Stimulated activated CD4-positive, alpha-beta T cell treated with anti-CD3 and anti-CD28 coated beads, Interleukin-4, amount 100 ng/mL, for 48 hours (primary cell): ENCODE data around the gene PEX5.
"Not testable (repeated sequence)": the region's sequence is repeated elsewhere in the genome, so short reads cannot be mapped to it uniquely, and the experiment has no call there.

ENCODE experiments used
- DNase-seq, 2 donors: peaks; one replicate each; pipeline ENCODE4 v3.0.0-alpha.2; 2020; ENCODE audit warnings: low read depth in 2 of 2

Gene PEX5

DNA sequence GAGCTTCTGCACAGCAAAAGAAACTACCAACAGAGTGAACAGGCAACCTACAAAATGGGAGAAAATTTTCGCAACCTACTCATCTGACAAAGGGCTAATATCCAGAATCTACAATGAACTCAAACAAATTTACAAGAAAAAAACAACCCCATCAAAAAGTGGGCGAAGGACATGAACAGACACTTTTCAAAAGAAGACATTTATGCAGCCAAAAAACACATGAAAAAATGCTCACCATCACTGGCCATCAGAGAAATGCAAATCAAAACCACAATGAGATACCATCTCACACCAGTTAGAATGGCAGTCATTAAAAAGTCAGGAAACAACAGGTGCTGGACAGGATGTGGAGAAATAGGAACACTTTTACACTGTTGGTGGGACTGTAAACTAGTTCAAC, 24.3 kb downstream of the PEX5 start:
- not testable (repeated sequence) for DNase-seq

DNA sequence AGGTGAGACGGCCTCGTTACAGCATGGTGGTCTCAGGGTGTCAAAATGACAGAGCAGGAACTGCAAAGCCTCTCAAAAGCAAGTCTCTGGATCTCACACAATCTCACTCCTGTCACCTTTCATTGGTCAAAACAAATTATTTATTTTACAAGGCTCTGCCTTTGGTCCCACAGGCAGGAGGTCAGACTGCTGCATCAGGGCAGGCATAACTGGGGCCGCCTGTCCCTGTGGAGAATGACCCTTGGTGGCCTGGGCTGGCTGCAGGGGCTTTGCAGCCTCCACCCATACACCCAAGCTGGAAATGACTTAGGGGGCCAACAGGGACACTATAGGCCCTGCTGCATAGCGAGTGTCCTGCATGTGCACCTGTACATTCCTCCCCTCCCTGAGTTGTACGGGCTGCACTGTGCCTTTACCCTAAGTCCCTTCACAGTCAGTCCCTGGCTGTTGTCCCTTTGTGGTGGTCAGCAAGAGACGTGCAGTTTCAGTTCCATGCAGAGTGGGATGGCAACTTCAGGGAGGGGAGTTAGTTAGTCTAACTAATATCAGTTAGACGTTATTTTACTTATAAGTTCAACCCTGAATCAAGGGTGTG, 28.1 kb downstream of the PEX5 start:
- DNase-seq: no peak

DNA sequence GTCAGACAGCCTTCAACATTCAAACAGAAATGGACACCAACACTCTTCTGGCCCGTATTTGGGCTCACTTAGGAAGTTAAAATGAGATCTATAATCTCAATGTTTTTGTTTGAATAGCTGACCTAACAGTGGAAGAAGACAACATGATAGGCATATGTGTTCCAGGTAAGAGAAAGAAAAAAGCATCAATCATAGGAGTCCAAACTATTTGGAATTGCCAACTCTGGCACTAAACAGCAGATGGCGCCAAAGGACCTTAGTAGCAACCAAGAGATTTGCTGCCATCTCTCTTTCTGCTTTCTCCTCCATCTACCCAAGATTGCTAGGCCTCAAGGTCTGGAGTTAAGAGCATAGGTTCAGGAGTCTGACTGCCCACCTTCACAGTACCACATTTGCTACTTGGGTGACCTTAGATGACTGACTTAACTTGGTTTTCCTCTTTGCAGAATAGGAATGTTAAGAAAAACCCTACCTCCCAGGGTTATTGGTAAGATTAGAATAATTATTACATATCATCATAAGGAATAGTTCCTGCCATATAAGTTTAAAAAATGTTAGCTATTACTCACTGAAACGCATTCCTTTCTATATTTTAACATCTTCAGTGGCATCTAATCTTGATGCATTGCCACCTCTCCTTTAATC, 30.2 kb downstream of the PEX5 start:
- peak; percentile 53 to 60 for DNase-seq

DNA sequence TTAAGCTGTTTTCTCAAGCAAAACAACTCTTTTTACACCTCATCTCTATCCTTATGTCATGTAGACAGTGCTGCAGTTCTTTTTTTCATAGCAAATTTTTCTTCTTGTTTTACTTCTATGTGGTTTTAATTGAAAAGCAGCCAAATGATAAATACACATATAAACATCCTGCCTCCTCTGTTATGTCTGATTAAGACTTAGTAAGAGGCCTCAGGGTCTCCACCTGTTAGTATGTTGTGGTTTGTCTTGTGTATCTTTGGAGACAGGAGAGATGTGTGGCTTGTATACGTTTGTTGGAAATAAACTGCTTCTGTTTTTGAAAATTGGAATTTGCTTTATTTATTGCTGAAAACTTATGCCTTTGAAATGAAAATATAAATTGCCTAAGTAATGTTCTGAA, 32.0 kb downstream of the PEX5 start:
- no peak for DNase-seq

DNA sequence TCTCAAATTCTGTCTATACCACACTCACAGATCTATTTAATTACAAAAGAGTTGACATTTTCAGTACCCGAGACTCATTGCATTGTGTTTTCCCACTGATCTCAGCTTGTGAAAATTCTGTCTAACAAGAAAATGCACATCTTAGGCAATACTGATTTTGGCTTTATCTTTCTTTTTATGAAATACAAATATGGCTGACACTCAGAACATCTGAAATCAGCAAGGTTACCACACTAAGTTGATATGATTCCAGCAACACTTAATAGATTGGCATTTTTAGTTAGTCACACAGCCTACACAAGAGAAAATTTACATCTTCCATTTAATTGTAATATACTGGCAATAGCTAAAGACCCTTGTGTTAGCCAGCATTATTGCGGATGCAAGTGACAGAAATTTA, 40.3 kb downstream of the PEX5 start:
- DNase-seq: no peak

DNA sequence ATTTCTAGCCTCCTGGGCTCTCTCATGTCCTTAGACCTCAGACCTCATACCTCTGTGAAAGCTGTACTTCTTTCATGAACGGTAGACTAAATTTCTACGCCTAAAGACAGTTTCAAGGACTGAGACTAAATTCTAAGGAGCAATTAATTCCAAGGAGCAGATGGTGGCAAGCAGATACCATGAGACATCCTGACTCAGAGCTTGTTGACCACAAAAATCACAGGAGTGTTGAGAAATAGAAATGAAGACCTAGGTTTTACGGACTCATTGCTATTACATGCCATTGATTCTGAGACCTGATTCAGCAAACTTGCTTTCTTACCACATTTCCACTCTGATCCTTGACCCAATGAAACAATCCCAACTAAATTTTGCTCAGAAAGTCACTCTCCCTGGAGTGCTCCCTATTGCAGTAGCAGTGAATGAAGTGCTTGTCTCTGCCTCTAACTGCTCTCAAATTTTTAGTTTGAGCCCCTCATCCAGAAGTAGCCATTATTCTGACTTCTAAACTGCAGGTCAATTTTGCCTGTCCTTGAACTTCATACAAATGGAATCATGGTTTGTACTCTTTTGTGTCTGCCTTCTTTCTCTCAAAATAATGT, 52.0 kb downstream of the PEX5 start:
- DNase-seq: no peak

DNA sequence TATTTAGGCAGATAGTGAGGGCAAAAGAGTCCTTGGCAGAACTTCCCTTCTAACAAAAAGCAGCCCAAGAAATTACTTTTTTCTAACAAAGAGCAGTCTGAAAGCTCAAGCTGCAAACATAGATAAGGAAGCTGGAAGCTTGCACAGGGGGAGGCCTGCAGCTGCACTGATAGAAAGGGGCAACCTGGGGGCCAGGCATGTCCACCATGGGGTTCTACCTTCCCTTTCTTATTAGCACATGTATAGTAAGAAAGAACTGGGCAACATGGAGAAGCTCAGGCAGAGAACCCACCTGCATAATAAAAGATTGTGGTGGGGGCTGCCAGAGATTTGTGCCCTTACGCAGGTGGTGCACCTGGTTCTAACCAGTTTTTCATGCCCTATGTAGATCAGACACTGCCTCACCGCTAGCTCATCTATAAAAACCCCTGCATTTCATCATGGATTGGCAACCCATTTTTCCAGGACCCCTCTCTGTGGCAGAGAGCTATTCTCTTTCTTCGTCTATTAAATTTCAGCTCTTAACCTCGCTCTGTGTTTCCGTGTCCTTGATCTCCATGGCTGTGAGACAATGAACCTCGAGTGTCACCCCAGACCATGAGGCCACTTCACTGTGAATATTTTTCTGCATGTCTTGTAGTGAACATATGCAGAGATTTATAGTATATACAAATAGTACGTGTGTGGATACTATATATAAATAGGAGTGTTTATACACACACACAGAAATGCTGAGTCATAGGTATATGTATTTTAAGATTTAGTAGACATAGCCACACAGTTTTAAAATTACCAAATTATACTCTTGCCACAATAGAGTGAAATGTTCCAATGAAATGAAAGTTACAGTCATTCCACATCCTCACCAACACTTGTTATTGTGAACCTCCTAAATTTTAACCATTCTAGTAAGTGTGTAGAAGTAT, 53.0 kb downstream of the PEX5 start:
- DNase-seq: no peak

DNA sequence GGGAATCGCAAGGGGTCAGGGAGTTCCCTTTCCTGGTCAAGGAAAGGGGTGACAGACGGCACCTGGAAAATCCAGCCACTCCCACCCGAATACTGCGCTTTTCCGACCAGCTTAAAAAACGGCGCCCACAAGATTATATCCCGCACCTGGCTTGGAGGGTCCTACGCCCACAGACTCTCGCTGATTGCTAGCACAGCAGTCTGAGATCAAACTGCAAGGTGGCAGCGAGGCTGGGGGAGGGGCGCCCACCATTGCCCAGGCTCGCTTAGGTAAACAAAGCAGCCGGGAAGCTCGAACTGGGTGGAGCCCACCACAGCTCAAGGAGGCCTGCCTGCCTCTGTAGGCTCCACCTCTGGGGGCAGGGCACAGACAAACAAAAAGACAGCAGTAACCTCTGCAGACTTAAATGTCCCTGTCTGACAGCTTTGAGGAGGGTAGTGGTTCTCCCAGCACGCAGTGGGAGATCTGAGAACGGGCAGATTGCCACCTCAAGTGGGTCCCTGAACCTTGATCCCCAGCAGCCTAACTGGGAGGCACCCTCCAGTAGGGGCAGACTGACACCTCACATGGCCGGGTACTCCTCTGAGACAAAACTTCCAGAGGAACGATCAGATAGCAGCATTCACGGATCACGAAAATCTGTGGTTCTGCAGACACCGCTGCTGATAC, 62.0 kb downstream of the PEX5 start:
- DNase-seq: not testable (repeated sequence)

DNA sequence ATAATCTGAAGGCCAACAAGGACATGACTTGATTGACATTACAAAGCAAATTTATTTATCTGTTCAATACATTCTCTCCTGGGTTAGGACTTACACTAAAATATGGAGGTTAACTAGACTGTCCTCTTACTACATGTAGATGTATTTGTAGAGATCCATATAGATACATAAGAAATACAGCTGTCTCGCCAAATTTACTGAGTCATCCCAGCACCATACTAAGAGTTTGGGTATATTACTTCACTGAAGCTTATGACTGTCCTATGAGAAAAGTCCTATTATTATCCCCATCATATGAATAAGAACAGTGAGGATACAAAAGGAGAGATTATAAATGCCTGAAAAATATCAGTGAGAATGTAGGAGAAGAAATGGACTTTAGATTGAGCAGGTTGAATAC, 69.6 kb downstream of the PEX5 start:
- no peak for DNase-seq
